ENCODE data around the gene CDH23. TPM values are rescaled to one million over a fixed set of nuclear protein-coding genes. Genes with fewer than 3 reads are reported as not detected.

Gene CDH23
- total RNA-seq, 3 donors from 2014 or later, result 1.8 to 3.6 (median 3.0) TPM

DNA sequence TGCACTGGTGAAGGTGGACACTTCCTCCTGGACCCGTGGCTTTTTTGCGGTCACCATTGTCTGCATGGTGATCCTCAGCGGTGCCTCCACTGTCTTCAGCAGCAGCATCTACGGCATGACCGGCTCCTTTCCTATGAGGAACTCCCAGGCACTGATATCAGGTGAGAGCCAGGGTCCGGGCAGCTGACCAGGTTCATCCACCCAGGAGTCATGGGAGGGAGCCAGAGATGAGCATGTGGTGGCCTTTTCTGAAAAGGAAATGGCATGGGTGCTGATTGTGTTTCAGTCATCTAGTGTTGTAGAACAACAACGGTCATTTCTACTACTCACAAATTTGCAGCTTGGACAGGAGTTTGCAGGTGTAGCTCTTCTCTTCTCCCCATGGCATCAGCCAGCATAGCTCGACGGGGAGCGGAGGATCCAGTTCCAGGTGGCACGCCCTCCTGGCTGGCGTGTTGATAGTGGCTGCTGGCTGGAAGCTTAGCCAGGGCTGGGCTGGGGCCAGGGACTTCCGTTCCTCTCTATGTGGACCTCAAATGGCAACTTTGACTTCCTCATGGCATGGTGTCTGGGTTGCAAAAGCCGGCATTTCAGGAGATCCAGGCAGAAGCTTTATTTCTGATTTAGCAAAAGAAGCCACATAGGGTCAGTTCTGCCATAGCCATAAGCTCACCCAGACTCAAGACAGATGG is 44.9 kb upstream of the CDH23 start:
- DNase-seq (peak; percentile 65 to 71 (median 69)), ATAC-seq (peak; percentile 73)
- intact Hi-C loops (cut with DNase I, micrococcal nuclease), result no loop called here
- H3K36me3 ChIP-seq (ENCODE audit: low read depth), result no peaks in the 10 kb centered on the region
- TF ChIP-seq, protein P1, sequence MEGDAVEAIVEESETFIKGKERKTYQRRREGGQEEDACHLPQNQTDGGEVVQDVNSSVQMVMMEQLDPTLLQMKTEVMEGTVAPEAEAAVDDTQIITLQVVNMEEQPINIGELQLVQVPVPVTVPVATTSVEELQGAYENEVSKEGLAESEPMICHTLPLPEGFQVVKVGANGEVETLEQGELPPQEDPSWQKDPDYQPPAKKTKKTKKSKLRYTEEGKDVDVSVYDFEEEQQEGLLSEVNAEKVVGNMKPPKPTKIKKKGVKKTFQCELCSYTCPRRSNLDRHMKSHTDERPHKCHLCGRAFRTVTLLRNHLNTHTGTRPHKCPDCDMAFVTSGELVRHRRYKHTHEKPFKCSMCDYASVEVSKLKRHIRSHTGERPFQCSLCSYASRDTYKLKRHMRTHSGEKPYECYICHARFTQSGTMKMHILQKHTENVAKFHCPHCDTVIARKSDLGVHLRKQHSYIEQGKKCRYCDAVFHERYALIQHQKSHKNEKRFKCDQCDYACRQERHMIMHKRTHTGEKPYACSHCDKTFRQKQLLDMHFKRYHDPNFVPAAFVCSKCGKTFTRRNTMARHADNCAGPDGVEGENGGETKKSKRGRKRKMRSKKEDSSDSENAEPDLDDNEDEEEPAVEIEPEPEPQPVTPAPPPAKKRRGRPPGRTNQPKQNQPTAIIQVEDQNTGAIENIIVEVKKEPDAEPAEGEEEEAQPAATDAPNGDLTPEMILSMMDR (IDR thresholded peaks at IDR 0.05), result no peak
- no peaks in the 10 kb centered on the region for H3K9me3 ChIP-seq
- peaks cover 4% of the 10 kb centered on the region for H3K4me1 ChIP-seq (ENCODE audit: low read depth)
- no peak overlapping the region for H3K4me3 ChIP-seq

DNA sequence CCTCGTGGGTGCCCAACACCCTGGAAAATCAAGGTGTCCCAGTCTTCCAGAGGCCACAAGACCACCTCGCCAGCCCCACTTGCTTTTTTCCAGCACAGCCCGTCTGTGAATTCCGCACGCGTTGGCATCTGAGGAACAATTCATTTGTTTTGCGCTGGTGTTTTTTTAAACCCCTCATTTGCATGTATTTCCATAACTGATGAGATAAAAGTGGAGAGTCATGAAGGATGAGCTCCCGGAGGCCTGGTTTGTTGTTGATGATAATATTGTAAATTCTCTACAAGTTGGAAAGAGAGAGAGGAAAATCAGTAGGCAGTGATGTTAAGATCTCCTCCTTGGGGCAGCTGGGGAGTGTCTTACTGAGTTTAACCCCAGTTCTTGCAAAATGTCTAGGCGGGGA is 43.1 kb upstream of the CDH23 start:
- DNase-seq (no peak), ATAC-seq (no peak)
- Histone ChIP-seq H3K4me1 (ENCODE audit: low read depth) (no peaks in the 10 kb centered on the region), H3K4me3 (no peak overlapping the region), H3K9me3 (no peaks in the 10 kb centered on the region), H3K36me3 (ENCODE audit: low read depth) (no peaks in the 10 kb centered on the region)
- intact Hi-C loops (cut with DNase I, micrococcal nuclease), result no loop called here
- TF ChIP-seq, protein P1 (IDR thresholded peaks at IDR 0.05), result no peak

DNA sequence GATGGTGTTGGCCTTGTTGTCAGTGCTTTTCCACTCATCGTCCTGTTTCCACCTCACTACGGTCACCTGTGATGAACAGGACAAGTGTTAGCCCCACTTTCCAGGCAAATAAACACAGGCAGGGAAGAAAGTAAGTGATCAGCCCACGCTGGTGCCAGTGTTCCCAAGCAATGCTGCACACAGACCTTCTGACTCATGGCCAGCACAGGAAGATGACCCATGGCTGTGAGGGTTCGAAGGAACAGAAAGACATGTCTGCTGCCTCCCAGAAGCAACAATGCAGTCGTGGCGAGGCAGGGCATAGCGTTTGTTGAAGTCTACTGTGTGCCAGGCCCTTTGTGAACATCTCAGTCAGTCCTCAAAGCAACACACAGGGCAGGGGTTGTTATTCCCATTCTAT is 41.9 kb upstream of the CDH23 start:
- no peaks in the 10 kb centered on the region for H3K9me3 ChIP-seq
- ATAC-seq (no peak), DNase-seq (no peak)
- H3K4me1 ChIP-seq (ENCODE audit: low read depth), result no peaks in the 10 kb centered on the region
- TF ChIP-seq, protein P1 (IDR thresholded peaks at IDR 0.05), result no peak
- H3K4me3 ChIP-seq, result no peak overlapping the region
- intact Hi-C loops (cut with DNase I, micrococcal nuclease), result no loop called here
- H3K36me3 ChIP-seq (ENCODE audit: low read depth), result no peaks in the 10 kb centered on the region

DNA sequence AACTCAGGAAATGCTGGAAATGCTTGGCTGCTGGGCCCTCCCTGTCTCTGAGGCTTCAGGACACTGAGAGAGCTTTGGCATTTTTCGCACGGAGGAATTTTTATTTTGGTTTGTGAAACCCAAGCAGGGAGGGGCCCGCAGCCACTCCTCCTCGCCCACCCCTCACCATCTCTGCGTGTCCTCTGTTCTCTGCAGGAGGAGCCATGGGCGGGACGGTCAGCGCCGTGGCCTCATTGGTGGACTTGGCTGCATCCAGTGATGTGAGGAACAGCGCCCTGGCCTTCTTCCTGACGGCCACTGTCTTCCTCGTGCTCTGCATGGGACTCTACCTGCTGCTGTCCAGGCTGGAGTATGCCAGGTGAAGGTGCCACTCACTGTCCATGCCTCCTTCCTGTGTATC is 40.8 kb upstream of the CDH23 start:
- ATAC-seq (no peak), DNase-seq (no peak)
- intact Hi-C loops (cut with DNase I, micrococcal nuclease), result no loop called here
- Histone ChIP-seq H3K9me3 (no peaks in the 10 kb centered on the region), H3K36me3 (ENCODE audit: low read depth) (no peaks in the 10 kb centered on the region), H3K4me3 (no peak overlapping the region), H3K4me1 (ENCODE audit: low read depth) (no peaks in the 10 kb centered on the region)
- TF ChIP-seq, protein P1 (IDR thresholded peaks at IDR 0.05), result no peak

DNA sequence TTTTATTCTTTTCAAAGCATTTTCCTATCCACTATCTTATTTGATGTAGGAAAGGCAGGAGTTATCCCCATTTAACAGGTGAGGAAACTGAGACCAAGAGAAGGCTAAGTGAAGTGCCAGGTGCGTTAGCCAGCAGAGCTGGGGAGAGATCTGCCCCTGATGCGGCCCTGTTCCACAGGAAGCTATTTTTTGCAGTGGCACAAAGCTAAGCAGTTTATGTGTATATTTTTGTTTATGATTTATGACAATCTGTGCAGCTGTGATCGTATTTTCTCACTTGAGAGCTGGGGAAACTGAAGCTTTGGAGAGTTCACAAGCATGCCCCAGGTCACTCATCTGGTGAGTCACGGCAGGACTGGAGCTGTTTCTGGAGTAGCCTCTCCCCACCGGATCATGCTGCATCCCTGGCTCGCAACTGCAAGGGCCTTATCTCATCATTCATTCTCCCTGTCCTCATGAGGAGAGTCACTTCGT is 38.9 kb upstream of the CDH23 start:
- DNase-seq (no peak), ATAC-seq (no peak)
- TF ChIP-seq, protein P1 (IDR thresholded peaks at IDR 0.05), result no peak
- Histone ChIP-seq H3K4me3 (no peak overlapping the region), H3K9me3 (no peaks in the 10 kb centered on the region), H3K36me3 (ENCODE audit: low read depth) (no peaks in the 10 kb centered on the region), H3K4me1 (ENCODE audit: low read depth) (no peaks in the 10 kb centered on the region)
- intact Hi-C loops (cut with DNase I, micrococcal nuclease), result no loop called here
